HepG2 (cell line): ENCODE measurements around the gene FAM20A. TPM values are rescaled to one million over a fixed set of nuclear protein-coding genes. Genes with fewer than 3 reads are reported as not detected.

Experiments
- ATF5 ChIP-seq: sonication (generic); formaldehyde crosslinking; IDR thresholded peaks from 2 replicates; pipeline ENCODE4 v1.4.0; 2020; ENCODE audit warnings: mild to moderate bottlenecking, low read depth, missing genetic modification reagents
- EP300 ChIP-seq, 3 experiments: sonication (generic) in 1 of 3; formaldehyde crosslinking in 1 of 3; IDR thresholded peaks; 2 replicates each; pipeline versions ENCODE4 v1.5.1 to v1.6.1; 2011 to 2020; ENCODE audit warnings: low read depth in 2 of 3, low read length in 2 of 3, borderline replicate concordance in 1 of 3, improper control_type of control experiment in 1 of 3, mild to moderate bottlenecking in 1 of 3, missing genetic modification reagents in 1 of 3, moderate library complexity in 1 of 3
- FOXA3 ChIP-seq: IDR thresholded peaks from 2 replicates; pipeline ENCODE4 v1.6.1; 2016; ENCODE audit warnings: missing genetic modification reagents, missing compliant biosample characterization
- FOXJ3 ChIP-seq: sonication (generic); formaldehyde crosslinking; IDR thresholded peaks from 2 replicates; pipeline ENCODE4 v1.4.0; 2020; ENCODE audit warnings: missing genetic modification reagents, mild to moderate bottlenecking, borderline replicate concordance
- FOXK1 ChIP-seq: sonication (generic); formaldehyde crosslinking; IDR thresholded peaks from 2 replicates; pipeline ENCODE4 v1.4.0; 2020; ENCODE audit warnings: low read depth, missing genetic modification reagents, borderline replicate concordance
- GFI1 ChIP-seq: sonication (generic); formaldehyde crosslinking; IDR thresholded peaks from 2 replicates; pipeline ENCODE4 v1.5.0; 2020; ENCODE audit warnings: missing genetic modification reagents, mild to moderate bottlenecking, borderline replicate concordance
- JARID2 ChIP-seq: sonication (generic); formaldehyde crosslinking; IDR thresholded peaks from 2 replicates; pipeline ENCODE4 v1.8.1; 2023; ENCODE audit warnings: missing genetic modification reagents, inconsistent platforms; ENCODE audit not compliant: insufficient replicate concordance
- KMT2A ChIP-seq: sonication (generic); formaldehyde crosslinking; IDR thresholded peaks from 2 replicates; pipeline ENCODE4 v1.4.0; 2020; ENCODE audit warnings: missing genetic modification reagents
- MBD4 ChIP-seq: IDR thresholded peaks from 2 replicates; pipeline ENCODE4 v1.6.1; 2012; ENCODE audit warnings: low read length, inconsistent platforms, borderline replicate concordance
- MIER3 ChIP-seq: IDR thresholded peaks from 2 replicates; pipeline ENCODE4 v1.6.1; 2016; ENCODE audit warnings: missing compliant biosample characterization, borderline replicate concordance
- MTA3 ChIP-seq: sonication (generic); formaldehyde crosslinking; IDR thresholded peaks from 2 replicates; pipeline ENCODE4 v1.4.0; 2020; ENCODE audit warnings: missing genetic modification reagents
- RNF2 ChIP-seq: fragments of 450-650 bp; conservative IDR thresholded peaks from 2 replicates; pipeline ENCODE4 v1.6.1; 2016; ENCODE audit warnings: low read depth
- RORA ChIP-seq: sonication (generic); formaldehyde crosslinking; IDR thresholded peaks from 2 replicates; pipeline ENCODE4 v1.5.0; 2020; ENCODE audit warnings: mild to moderate bottlenecking, missing genetic modification reagents, moderate library complexity
- ZNF20 ChIP-seq: sonication (generic); formaldehyde crosslinking; IDR thresholded peaks from 2 replicates; pipeline ENCODE4 v1.4.0; 2020; ENCODE audit warnings: mild to moderate bottlenecking, moderate library complexity, missing genetic modification reagents
- ZNF224 ChIP-seq: sonication (generic); formaldehyde crosslinking; IDR thresholded peaks from 2 replicates; pipeline ENCODE4 v1.5.0; 2020; ENCODE audit warnings: mild to moderate bottlenecking, missing genetic modification reagents
- ZNF235 ChIP-seq: sonication (generic); formaldehyde crosslinking; IDR thresholded peaks from 2 replicates; pipeline ENCODE4 v1.8.1; 2023; ENCODE audit warnings: mild to moderate bottlenecking, missing genetic modification reagents, borderline replicate concordance
- ZNF451 ChIP-seq: sonication (generic); formaldehyde crosslinking; IDR thresholded peaks from 2 replicates; pipeline ENCODE4 v1.5.0; 2020; ENCODE audit warnings: mild to moderate bottlenecking, missing genetic modification reagents
- ZNF512B ChIP-seq: sonication (generic); formaldehyde crosslinking; IDR thresholded peaks from 2 replicates; pipeline ENCODE4 v1.5.1; 2020; ENCODE audit warnings: missing genetic modification reagents, mild to moderate bottlenecking, borderline replicate concordance
- ZNF546 ChIP-seq: sonication (generic); formaldehyde crosslinking; conservative IDR thresholded peaks from 2 replicates; pipeline ENCODE4 v1.8.1; 2023; ENCODE audit warnings: mild to moderate bottlenecking, missing genetic modification reagents
- ZNF652 ChIP-seq: IDR thresholded peaks from 2 replicates; pipeline ENCODE4 v1.6.1; 2016; ENCODE audit warnings: low read depth, borderline replicate concordance
- polyA plus RNA-seq, 8 experiments: library from polyadenylated mRNA; depleted of rRNA in 3 of 8; stranded (reverse) in 7 of 8; unstranded in 1 of 8; fragments of >200 nt; fragmentation: Illumina TruSeq in 4 of 8; extraction: Trizol in 4 of 8; gene quantifications; 2 replicates each; pipeline versions ENCODE4 v1.2.1 to v1.2.3, GENCODE V29; 2011 to 2016; ENCODE audit warnings: low read depth in 4 of 8, missing spikeins in 1 of 8, mixed read lengths in 1 of 8; ENCODE audit not compliant: insufficient read depth in 1 of 8
- total RNA-seq, 5 experiments: library from RNA; depleted of rRNA; stranded (reverse); fragments of >200 nt; fragmentation: Illumina TruSeq; extraction: Trizol; gene quantifications; 2 replicates each; pipeline ENCODE4 v1.2.3, GENCODE V29; 2016; ENCODE audit warnings: low read depth in 1 of 5
- TF ChIP-seq, protein P1 (sequence below): sonication (generic); formaldehyde crosslinking; IDR thresholded peaks from 2 replicates; pipeline ENCODE4 v1.4.0; 2020; ENCODE audit warnings: mild to moderate bottlenecking, missing genetic modification reagents
- TF ChIP-seq, protein P2 (sequence below): sonication (generic); formaldehyde crosslinking; conservative IDR thresholded peaks from 2 replicates; pipeline ENCODE4 v1.8.1; 2023; ENCODE audit warnings: missing genetic modification reagents
- TF ChIP-seq, protein P3 (sequence below): sonication (generic); formaldehyde crosslinking; IDR thresholded peaks from 2 replicates; pipeline ENCODE4 v1.8.1; 2023; ENCODE audit warnings: mild to moderate bottlenecking, missing genetic modification reagents, borderline replicate concordance

FAM20A gene
- total and polyA plus RNA-seq, 2 of the 13 experiments (the other 11 are each of a cell fraction or from before 2014, with no cell fraction given): 9.3 to 20.7 TPM

GRCh38 chr17:68598545-68598961, 2.6 kb downstream of the FAM20A start (continued):
- no peak for TF ChIP-seq MTA3 (CRISPR knock-in tag)
- TF ChIP-seq RORA (CRISPR knock-in tag): no peak
- TF ChIP-seq, protein P1, sequence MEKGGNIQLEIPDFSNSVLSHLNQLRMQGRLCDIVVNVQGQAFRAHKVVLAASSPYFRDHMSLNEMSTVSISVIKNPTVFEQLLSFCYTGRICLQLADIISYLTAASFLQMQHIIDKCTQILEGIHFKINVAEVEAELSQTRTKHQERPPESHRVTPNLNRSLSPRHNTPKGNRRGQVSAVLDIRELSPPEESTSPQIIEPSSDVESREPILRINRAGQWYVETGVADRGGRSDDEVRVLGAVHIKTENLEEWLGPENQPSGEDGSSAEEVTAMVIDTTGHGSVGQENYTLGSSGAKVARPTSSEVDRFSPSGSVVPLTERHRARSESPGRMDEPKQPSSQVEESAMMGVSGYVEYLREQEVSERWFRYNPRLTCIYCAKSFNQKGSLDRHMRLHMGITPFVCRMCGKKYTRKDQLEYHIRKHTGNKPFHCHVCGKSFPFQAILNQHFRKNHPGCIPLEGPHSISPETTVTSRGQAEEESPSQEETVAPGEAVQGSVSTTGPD (CRISPR knock-in tag): no peak
- no peak for TF ChIP-seq ZNF652 (CRISPR knock-in tag)
- no peak for TF ChIP-seq ZNF451 (CRISPR knock-in tag)
- no peak for TF ChIP-seq ZNF20
- TF ChIP-seq EP300 (IDR thresholded peaks at IDR 0.05; ENCODE audit: low read depth in 2 of 2, low read length in 2 of 2): 0 out of 4 replicates have a peak, but pooled peaks of 1 of the 2 experiments have one; percentile 51
- no peak for TF ChIP-seq EP300 (CRISPR knock-in tag; IDR thresholded peaks at IDR 0.05; ENCODE audit: borderline replicate concordance)
- TF ChIP-seq ATF5 (CRISPR knock-in tag): no peak
- TF ChIP-seq JARID2 (CRISPR knock-in tag): no peak
- no peak for TF ChIP-seq ZNF224 (CRISPR knock-in tag)
- TF ChIP-seq, protein P2, sequence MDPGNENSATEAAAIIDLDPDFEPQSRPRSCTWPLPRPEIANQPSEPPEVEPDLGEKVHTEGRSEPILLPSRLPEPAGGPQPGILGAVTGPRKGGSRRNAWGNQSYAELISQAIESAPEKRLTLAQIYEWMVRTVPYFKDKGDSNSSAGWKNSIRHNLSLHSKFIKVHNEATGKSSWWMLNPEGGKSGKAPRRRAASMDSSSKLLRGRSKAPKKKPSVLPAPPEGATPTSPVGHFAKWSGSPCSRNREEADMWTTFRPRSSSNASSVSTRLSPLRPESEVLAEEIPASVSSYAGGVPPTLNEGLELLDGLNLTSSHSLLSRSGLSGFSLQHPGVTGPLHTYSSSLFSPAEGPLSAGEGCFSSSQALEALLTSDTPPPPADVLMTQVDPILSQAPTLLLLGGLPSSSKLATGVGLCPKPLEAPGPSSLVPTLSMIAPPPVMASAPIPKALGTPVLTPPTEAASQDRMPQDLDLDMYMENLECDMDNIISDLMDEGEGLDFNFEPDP (CRISPR knock-in tag): no peak
- TF ChIP-seq, protein P3, sequence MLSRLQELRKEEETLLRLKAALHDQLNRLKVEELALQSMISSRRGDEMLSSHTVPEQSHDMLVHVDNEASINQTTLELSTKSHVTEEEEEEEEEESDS (CRISPR knock-in tag): no peak
- no peak for TF ChIP-seq ZNF546
- TF ChIP-seq RNF2: no peak
- TF ChIP-seq ZNF512B (CRISPR knock-in tag): no peak
- no peak for TF ChIP-seq MIER3
- no peak; the same call in 1 of the 2 replicates for TF ChIP-seq KMT2A (CRISPR knock-in tag)
- no peak for TF ChIP-seq ZNF235 (CRISPR knock-in tag)
- 0 out of 2 replicates have a peak, but pooled peaks have one; percentile 30 for TF ChIP-seq FOXA3 (CRISPR knock-in tag)
- 0 out of 2 replicates have a peak, but pooled peaks have one; percentile 20 for TF ChIP-seq FOXK1 (CRISPR knock-in tag)
- TF ChIP-seq GFI1 (CRISPR knock-in tag): no peak
- no peak; the same call in 1 of the 2 replicates for TF ChIP-seq FOXJ3
- TF ChIP-seq MBD4: peak; percentile 21; the same call in 1 of the 2 replicates
